ENCODE results near the gene CASP1.
"Not testable (repeated sequence)": the region's sequence is repeated elsewhere in the genome, so short reads cannot be mapped to it uniquely, and the experiment has no call there.

Gene CASP1

DNA sequence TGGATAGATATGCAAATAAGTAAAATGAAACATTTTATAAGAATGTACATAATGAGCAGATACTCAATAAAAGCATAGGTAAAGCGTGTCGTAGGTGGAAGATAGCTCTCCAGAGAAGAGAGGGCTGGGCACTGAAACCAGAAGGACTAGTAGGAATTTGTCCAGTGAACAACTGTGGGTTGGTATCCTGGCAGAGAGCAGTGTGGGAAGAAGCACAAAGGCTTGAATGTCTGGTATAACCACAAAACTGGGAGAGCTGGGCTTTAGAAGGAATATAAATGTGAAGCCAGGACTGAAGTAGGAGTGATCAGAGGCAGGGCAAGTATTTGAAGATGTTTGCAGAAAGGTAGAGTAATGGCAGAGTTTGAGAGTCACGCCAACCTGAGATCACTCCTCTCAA is 43.3 kb upstream of the CASP1 start:
- H3K9me3 ChIP-seq (replicated peaks; ENCODE audit: insufficient read depth, low read length), result no peaks in the 10 kb centered on the region
- H3K9ac ChIP-seq (ENCODE audit: low read length), result no peak overlapping the region
- H3K9me2 ChIP-seq (replicated peaks; ENCODE audit: insufficient read depth, low read length), result no peaks in the 10 kb centered on the region
- H3K4me1 ChIP-seq (ENCODE audit: low read length), result no peaks in the 10 kb centered on the region
- H3K4me3 ChIP-seq (ENCODE audit: low read length), result no peak overlapping the region
- H3K27ac ChIP-seq (ENCODE audit: low read length), result no peak overlapping the region
- H2AFZ ChIP-seq (ENCODE audit: low read length), result no peak overlapping the region
- no peaks in the 10 kb centered on the region for H3K27me3 ChIP-seq (replicated peaks; ENCODE audit: insufficient read depth, low read length)
- DNase-seq, result no peak
- no peaks in the 10 kb centered on the region for H3F3A ChIP-seq (ENCODE audit: insufficient read depth, low read length)
- TF ChIP-seq EZH2 (optimal IDR thresholded peaks at IDR 0.05; ENCODE audit: low read depth, low read length) (no peak), EZH2phosphoT487 (IDR thresholded peaks at IDR 0.05; ENCODE audit: low read length) (no peak), CTCF (IDR thresholded peaks at IDR 0.05; ENCODE audit: low read length) (no peak)
- no peaks in the 10 kb centered on the region for H4K20me1 ChIP-seq (ENCODE audit: insufficient read depth, low read length)
- no peaks in the 10 kb centered on the region for H3K79me2 ChIP-seq (ENCODE audit: low read length)
- H3K36me3 ChIP-seq (replicated peaks; ENCODE audit: insufficient read depth, low read length), result no peaks in the 10 kb centered on the region
- H3K4me2 ChIP-seq (ENCODE audit: low read depth, low read length), result no peak overlapping the region

DNA sequence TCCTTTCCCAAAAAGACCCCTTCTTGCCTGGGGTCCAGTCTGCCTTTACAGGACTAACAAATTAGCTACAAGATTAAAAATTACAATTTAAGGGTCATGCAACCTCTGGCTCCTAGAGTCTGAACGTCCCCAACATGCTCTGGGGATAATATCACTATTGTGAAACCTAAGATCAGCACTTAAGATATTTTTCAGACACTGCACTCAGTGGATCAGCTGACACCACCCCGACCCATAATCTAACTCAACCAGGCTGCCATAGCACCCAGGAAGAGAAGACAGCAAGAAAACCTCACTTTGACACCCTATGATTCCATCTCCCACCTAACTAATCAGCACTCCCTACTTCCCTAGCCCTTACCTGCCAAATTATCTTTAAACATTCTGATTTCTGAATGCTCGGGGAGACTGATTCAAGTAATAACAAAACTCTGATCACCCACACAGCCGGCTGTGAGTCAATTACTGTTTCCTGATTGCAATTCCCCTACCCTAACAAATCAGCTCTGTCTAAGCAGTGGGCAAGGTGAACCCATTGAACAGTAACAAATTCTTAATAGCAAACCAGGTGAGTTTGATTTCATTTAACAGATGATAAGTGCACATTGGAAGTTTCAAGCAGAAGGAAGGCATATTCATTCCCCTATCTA is 42.3 kb upstream of the CASP1 start:
- H3K9me3 ChIP-seq (replicated peaks; ENCODE audit: insufficient read depth, low read length); H3K4me2 ChIP-seq (ENCODE audit: low read depth, low read length); H3K27me3 ChIP-seq (replicated peaks; ENCODE audit: insufficient read depth, low read length); H4K20me1 ChIP-seq (ENCODE audit: insufficient read depth, low read length); H3K36me3 ChIP-seq (replicated peaks; ENCODE audit: insufficient read depth, low read length); H3K4me1 ChIP-seq (ENCODE audit: low read length); H3K4me3 ChIP-seq (ENCODE audit: low read length); H3K79me2 ChIP-seq (ENCODE audit: low read length); H3K9me2 ChIP-seq (replicated peaks; ENCODE audit: insufficient read depth, low read length); H2AFZ ChIP-seq (ENCODE audit: low read length); H3K27ac ChIP-seq (ENCODE audit: low read length); H3K9ac ChIP-seq (ENCODE audit: low read length); H3F3A ChIP-seq (ENCODE audit: insufficient read depth, low read length); DNase-seq: not testable (repeated sequence)

DNA sequence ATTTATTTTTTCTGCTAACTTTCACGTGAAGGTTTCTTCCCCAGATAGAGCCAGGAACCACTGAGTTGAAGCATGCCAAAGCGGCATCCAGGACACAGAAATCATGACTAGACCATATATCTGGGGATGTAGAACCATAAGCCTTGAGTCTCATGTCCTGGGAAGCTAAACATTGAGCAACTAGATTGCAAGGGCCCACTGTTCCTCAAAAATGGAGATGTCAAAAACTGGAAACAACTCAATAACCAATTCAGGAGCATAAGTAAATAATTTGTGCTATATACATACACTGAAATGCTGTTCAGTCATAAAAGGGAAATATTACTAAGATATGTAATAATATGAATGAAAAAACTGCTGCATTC is 39.2 kb upstream of the CASP1 start:
- Histone ChIP-seq H3K27me3 (replicated peaks; ENCODE audit: insufficient read depth, low read length) (no peaks in the 10 kb centered on the region), H3K9ac (ENCODE audit: low read length) (no peak overlapping the region), H3F3A (ENCODE audit: insufficient read depth, low read length) (no peaks in the 10 kb centered on the region), H3K79me2 (ENCODE audit: low read length) (no peaks in the 10 kb centered on the region), H3K9me3 (replicated peaks; ENCODE audit: insufficient read depth, low read length) (no peaks in the 10 kb centered on the region), H4K20me1 (ENCODE audit: insufficient read depth, low read length) (no peaks in the 10 kb centered on the region), H3K4me3 (ENCODE audit: low read length) (no peak overlapping the region), H2AFZ (ENCODE audit: low read length) (no peak overlapping the region), H3K36me3 (replicated peaks; ENCODE audit: insufficient read depth, low read length) (no peaks in the 10 kb centered on the region), H3K4me1 (ENCODE audit: low read length) (0 out of 2 replicates have a peak, but pooled peaks cover 9% of the 10 kb centered on the region), H3K4me2 (ENCODE audit: low read depth, low read length) (no peak overlapping the region), H3K27ac (ENCODE audit: low read length) (no peak overlapping the region), H3K9me2 (replicated peaks; ENCODE audit: insufficient read depth, low read length) (no peaks in the 10 kb centered on the region)
- no peak for DNase-seq
- no peak for TF ChIP-seq CTCF (IDR thresholded peaks at IDR 0.05; ENCODE audit: low read length)
- no peak for TF ChIP-seq EZH2phosphoT487 (IDR thresholded peaks at IDR 0.05; ENCODE audit: low read length)
- no peak for TF ChIP-seq EZH2 (optimal IDR thresholded peaks at IDR 0.05; ENCODE audit: low read depth, low read length)

DNA sequence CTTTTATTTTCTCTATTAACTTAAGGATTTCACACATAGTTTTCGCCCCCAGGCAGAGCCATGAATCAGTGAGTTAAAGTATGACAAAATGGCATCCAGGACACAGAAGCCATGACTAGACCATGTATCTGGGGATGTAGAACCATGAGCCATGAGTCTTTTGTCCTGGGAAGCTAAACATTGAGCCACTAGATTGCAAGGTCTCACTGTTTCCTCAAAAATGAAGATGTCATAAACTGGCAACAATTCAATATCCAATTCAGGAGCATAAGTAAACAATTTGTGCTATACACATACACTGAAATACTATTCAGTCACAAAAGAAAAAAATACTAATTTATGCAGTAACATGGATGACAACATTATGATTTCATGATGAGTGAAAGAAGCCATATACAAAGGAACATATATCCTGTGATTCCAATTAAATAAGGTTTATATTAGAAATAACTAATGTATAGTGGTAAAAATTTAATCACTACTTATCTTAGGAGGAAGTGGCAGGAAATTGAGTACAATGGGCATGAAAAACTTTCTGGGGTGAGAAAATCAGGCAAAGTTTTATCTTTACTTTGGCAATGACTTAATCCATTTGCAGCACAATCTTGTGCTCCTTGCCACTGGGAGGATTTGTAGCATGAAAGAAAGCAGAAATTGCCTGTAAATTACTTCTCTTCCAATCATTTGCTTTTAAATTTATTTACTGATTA is 38.7 kb upstream of the CASP1 start:
- H3K9me3 ChIP-seq (replicated peaks; ENCODE audit: insufficient read depth, low read length), result no peaks in the 10 kb centered on the region
- no peaks in the 10 kb centered on the region for H3K27me3 ChIP-seq (replicated peaks; ENCODE audit: insufficient read depth, low read length)
- H3K4me3 ChIP-seq (ENCODE audit: low read length), result no peak overlapping the region
- H3K36me3 ChIP-seq (replicated peaks; ENCODE audit: insufficient read depth, low read length), result no peaks in the 10 kb centered on the region
- no peak for TF ChIP-seq EZH2phosphoT487 (IDR thresholded peaks at IDR 0.05; ENCODE audit: low read length)
- no peak for TF ChIP-seq CTCF (IDR thresholded peaks at IDR 0.05; ENCODE audit: low read length)
- TF ChIP-seq EZH2 (optimal IDR thresholded peaks at IDR 0.05; ENCODE audit: low read depth, low read length), result no peak
- H3K9me2 ChIP-seq (replicated peaks; ENCODE audit: insufficient read depth, low read length), result no peaks in the 10 kb centered on the region
- 0 out of 2 replicates have a peak, but pooled peaks cover 9% of the 10 kb centered on the region for H3K4me1 ChIP-seq (ENCODE audit: low read length)
- H3F3A ChIP-seq (ENCODE audit: insufficient read depth, low read length), result no peaks in the 10 kb centered on the region
- H3K4me2 ChIP-seq (ENCODE audit: low read depth, low read length), result no peak overlapping the region
- no peaks in the 10 kb centered on the region for H3K79me2 ChIP-seq (ENCODE audit: low read length)
- H2AFZ ChIP-seq (ENCODE audit: low read length), result no peak overlapping the region
- no peak overlapping the region for H3K9ac ChIP-seq (ENCODE audit: low read length)
- DNase-seq, result no peak
- no peak overlapping the region for H3K27ac ChIP-seq (ENCODE audit: low read length)
- H4K20me1 ChIP-seq (ENCODE audit: insufficient read depth, low read length), result no peaks in the 10 kb centered on the region

DNA sequence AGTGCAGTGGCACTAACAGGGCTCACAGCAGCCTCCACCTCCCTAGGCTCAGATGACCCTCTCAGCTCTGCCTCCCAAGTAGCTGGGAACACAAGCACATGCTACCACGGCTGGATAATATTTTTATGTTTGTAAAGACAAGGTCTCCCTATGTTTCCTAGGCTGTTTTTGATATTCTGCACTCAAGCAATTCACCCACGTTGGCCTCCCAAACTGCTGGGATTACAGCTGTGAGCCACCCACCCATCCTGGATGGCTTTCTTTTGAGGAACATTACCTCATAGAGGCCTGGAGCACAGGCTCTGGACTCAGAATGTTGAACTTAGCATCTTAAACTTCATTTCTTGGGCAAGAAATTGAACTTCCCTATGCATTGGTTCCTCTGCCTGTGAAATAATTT is 37.1 kb upstream of the CASP1 start:
- not testable (repeated sequence) for H3K9ac ChIP-seq (ENCODE audit: low read length); H3K4me1 ChIP-seq (ENCODE audit: low read length); H3K4me2 ChIP-seq (ENCODE audit: low read depth, low read length); H3K4me3 ChIP-seq (ENCODE audit: low read length); H2AFZ ChIP-seq (ENCODE audit: low read length); H3K79me2 ChIP-seq (ENCODE audit: low read length); H3K27ac ChIP-seq (ENCODE audit: low read length); H3K9me3 ChIP-seq (replicated peaks; ENCODE audit: insufficient read depth, low read length); DNase-seq; H4K20me1 ChIP-seq (ENCODE audit: insufficient read depth, low read length); H3K36me3 ChIP-seq (replicated peaks; ENCODE audit: insufficient read depth, low read length); H3K27me3 ChIP-seq (replicated peaks; ENCODE audit: insufficient read depth, low read length); H3F3A ChIP-seq (ENCODE audit: insufficient read depth, low read length); H3K9me2 ChIP-seq (replicated peaks; ENCODE audit: insufficient read depth, low read length)
